GM21367 (cell line): ENCODE measurements around the gene PAM.
"Not testable (repeated sequence)": the region's sequence is repeated elsewhere in the genome, so short reads cannot be mapped to it uniquely, and the experiment has no call there.

Source experiments
- ATAC-seq: cut with Tn5 transposase; IDR thresholded peaks from one replicate; pipeline ENCODE4 v1.9.1; 2021; ENCODE audit not compliant: unreplicated experiment

The PAM gene

DNA sequence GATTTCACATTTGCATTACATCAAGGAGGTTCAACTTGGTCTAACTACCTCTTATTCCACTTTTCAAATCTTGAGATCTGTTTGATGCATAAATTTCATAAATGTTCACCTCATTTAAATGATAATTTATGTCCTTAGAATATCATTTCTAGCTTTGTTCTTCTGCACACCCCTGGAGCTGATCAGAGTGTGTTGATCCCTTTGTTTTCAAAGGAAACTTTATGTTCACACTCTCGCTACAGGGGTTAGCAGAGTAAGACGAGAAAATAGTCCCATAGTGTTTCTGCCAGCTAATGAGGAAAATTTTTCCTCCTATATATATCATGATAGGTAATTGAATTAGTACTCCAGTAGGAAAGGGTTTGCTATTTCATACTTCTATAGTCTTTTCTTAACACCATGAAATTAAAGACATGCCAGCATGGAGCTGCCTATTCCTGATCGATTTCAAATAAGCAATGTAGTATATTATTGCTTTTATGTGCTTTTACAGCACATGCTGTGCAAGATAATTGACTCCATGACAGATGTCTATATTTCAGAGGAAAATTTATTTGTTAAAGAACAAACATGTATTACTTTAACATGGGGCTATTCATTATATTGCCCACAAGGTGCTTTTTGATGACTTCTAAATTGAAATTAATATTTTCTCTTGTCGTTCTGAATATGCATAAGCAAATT, 4.8 kb upstream of the PAM start:
- ATAC-seq = no peak

DNA sequence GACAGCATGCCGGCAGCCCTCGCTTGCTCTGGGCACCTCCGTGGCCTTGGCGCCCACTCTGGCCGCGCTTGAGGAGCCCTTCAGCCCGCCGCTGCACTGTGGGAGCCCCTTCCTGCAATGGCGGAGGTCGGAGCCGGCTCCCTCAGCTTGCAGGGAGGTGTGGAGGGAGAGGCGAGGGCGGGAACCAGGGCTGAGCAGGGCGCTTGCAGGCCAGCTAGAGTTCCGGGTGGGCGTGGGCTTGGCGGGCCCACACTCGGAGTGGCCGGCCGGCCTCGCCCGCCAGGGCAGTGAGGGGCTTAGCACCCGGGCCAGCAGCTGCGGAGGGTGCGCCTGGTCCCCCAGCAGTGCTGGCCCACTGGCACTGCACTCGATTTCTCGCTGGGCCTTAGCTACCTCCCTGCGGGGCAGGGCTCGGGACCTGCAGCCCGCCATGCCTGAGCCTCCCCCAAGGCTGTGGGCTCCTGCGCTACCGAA, 3.2 kb upstream of the PAM start:
- ATAC-seq = not testable (repeated sequence)

DNA sequence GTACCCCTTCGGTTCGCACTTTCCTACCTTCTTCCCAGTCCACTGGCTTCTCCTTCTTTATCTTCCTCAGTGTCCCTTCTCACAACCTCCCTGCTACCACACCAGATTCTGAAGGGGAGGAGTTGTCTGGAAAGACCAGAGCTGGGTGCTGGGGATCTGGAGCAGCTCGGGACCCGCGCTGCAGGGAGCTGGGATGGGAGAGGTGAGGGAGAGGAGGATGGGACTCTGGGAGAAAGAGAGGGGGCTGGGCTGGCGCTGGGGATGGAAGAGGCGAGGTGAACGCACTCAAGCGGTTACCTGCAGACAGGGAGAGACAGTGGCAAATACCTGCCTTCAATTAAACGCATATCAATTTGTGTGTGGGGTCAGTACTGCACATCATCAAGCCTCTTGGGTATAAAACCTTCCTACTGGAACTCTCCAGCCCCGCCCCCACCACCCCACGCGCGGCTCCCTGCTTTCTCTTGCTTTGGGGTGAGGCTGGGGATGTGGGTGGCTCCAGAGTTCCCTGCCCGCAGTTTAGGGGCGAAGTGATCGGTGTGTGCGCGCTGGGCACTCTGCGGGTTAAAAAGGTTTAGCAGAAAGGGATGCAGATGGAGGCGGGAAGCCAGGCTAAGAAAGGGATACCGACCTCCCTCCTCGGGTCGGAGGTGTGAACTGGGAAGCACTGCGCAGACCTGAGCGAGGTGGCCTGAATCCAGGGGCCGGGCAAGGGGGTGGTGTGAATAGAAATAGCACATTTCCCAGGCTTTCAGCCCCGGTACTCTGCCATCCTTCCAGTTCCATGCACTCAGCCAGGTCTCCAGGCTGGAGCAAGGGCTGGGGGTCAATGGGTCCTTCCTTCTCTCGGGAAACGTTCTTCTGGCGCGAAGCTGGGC, 977 bp upstream of the PAM start:
- ATAC-seq = no peak

DNA sequence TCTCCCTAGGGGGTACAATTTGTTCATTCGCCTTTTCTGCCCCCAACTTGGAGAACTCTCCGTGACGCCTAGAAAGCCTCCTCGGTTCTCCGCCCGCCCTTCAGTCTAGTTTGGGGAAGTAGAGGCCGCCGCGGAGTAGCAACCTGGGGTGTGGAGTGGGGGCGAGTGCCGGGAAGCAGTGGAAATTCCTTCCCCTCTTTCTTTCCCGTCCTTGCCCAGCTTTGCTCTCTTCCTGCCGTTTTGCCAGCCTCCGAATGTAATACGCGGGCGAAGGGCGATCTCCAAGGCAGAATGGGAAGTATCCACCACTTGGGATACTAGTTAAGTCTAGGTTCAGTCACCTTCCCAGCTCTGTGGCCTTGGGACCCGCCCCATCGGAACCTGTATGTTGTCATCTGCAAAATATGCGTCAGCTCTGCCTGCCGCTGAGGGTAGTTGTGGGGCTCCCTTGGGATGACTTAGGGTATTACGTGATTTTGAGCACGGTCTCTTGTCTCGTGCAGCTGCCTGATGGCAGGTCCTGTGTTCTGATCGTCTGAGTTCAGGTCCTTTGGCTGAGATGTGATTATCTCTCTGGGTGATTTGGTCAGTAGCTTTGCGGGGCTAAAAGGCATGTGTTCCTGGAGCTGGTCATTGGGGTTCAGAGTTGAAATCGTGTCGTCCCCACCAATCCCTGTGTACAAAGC, 724 bp downstream of the PAM start:
- ATAC-seq = peak; percentile 77

DNA sequence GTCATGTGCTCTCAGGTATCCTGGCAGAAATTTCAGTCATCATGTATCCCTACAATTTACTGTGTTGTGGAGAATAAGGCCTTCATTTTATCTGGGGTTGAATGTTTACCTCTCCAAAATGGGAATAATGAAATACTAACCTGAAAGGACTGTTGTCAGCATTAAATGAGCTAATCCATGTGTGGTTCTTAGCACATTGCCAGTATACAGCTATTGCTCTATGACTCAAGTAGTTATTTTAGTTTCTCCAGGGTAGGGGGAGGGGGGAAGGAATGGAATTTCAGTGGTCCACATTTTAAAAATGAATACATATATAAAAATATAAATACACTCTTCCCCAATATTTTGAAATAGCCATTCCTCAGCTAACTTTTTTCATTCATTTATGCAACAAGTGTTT, 3.5 kb downstream of the PAM start:
- ATAC-seq = no peak

DNA sequence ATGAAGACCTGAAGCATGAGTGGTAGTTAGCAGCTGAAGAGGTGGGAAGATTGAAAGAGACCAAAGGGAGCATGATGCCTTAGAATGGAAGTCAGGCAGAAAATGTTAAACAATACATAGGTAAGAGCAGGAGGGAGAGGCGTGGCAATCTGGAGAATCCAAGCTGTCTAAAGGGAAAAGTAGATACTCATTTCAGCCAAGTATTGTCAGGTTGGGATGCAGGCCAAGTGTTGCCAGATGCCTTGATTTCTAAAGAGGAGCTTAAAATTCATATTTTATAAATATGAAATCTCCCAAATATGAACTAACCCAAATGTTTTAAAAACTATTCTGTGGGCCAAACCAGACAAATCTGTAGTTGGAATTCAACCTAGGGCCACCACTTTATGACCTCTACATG, 4.2 kb downstream of the PAM start:
- ATAC-seq = no peak

DNA sequence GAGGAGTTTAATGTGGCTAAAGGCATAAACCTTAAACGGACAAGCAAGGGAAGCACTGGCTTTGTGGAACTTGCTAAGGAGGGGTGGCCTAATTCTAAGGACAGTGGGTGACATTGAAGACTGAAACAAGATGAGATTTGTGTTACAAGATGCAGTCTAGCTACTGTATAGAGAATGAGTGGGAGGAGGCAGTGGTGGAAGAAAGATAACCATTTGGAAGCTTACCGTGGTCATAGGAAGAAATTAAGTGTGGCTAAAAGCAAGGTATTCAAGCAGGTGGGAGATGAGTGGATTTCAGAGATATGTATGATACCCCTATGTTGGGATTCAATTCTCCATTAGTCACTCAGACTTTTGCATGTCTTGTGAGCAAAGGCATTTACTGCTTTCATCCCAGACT, 4.6 kb downstream of the PAM start:
- no peak for ATAC-seq

DNA sequence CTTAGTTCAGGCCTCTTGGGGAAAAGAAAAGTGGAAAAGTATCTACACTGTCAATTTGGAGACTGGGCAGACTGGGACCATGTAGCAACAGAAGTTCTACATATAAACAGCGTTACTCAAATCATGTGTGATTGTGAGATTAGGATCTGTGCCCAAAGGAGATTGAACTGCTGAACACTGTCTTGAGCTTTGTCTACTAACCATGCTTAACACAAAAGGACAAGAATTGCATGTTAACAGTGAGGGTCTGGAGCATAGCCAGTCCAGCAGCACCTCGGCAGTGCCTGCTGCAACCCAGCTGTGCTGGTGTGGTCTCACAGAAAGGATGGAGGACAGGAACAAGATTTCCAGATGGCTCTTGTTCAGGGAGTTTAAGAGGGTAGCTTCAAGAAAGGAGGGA, 5.7 kb downstream of the PAM start:
- no peak for ATAC-seq

DNA sequence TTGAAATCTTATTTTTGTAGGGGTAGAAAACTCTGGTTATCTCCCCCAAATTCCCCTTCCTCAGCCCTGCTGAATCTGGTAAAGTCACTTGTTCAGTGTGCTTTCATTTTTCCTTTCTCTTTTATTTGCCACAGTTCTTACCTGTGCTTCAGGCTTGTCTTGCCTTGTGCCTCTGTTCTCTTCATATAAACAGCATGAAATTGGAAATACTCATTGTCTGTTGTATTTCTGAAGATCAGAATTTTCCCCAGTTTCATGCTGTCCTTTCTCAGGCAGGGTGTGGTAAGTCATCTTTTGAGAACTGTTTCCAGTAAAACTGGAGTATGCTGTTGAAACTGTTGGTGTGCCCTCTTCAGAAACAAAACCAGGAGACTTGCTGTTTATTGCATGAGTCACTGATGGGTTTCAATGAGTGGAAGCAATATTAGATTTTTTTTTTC, 7.0 kb downstream of the PAM start:
- peak; percentile 63 for ATAC-seq

DNA sequence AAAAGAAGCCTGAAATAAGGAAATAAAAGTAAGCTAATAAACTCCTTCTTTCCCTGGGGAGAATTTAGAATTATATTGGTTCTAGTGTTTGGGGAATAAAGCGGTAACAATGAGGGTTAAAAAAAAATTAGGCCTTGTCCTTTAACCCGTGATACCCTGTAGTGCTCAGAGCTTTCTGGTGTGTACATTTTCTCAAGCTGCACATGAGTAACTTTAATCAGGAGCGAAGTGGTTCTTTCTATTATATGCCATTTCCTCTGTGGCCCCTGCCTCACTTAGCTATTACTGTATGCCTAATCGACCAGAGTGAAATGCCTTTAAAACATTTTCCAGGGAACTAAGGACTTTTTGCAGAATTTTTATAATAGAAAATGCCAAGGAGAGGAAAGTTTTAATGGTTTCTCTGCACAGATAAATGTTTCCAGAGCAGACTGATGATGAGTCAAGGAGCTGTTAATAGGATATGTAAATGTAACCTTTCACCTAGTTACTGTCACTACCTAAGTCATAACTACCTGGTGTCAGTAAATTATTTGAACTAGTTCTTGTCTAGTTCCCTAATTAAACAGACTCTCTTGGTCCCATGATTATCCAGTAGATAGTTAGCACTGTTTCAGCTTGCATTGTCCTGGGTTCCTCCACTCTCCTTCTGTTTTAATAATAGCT, 7.6 kb downstream of the PAM start:
- ATAC-seq = peak; percentile 25

DNA sequence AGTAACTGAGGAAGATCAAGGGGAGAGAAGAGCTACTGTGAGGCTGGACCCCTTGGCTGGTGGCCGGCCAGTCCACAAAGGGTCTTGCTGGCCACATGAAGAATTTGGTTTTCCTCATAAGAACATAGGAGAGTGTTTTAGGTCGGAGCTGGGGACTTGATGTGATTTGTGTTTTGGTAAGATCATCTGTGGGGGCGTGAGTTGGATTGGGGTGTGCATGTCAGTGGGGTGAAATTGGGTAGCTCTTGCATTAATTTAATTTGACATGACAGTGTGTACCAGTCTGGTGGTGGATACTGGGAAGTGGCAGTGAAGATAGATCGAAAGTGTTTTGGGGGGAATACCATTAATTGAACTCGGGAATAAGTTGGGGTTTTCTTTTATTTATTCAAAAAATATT, 8.6 kb downstream of the PAM start:
- no peak for ATAC-seq

DNA sequence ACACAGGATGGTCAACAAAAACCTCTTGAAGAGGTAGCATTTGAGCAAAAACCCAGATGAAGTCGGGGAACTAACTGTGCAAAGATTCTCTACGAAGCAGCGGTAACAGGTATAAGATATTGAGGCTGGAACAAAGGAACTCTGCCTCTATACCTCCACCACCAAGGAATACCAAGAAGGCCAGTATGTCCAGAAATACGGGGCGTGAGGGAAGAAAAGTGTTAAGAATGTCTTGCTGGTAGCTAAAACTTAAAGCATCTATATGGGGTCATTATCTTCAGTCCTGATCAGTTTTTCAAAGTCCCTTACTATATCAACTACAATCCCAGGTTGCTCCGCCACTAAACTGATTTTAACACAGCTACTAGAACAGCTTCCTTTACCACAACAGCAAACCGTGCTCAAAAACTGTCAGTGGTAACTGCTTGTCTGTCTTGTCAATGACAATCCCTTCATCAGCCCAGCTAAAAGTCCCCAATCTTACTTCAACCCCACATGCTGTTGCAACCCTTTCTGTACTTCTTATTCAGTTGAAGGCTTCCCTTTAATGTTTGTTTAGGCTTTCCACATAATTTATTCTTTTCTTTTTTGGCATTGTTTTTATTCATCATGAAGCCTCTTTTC, 9.4 kb downstream of the PAM start:
- ATAC-seq = no peak

DNA sequence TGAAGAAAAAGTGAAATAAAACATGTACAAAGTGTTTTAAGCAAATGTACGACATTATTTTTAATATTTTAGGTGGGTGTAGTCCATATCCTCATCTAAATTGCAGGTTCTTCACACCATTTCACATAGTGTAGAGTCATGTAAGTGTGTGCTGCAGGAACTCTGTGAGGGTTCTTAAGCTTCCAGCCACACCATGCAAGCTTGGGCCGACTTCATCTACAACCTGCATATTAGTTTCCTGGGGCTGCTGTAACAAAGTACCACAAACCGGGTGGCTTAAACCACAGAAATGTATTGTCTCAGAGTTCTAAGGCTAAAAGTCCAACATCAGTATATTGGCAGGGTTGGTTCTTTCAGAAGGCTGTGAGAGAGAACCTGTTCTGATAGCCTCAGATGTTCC, 10.2 kb downstream of the PAM start:
- ATAC-seq = no peak

DNA sequence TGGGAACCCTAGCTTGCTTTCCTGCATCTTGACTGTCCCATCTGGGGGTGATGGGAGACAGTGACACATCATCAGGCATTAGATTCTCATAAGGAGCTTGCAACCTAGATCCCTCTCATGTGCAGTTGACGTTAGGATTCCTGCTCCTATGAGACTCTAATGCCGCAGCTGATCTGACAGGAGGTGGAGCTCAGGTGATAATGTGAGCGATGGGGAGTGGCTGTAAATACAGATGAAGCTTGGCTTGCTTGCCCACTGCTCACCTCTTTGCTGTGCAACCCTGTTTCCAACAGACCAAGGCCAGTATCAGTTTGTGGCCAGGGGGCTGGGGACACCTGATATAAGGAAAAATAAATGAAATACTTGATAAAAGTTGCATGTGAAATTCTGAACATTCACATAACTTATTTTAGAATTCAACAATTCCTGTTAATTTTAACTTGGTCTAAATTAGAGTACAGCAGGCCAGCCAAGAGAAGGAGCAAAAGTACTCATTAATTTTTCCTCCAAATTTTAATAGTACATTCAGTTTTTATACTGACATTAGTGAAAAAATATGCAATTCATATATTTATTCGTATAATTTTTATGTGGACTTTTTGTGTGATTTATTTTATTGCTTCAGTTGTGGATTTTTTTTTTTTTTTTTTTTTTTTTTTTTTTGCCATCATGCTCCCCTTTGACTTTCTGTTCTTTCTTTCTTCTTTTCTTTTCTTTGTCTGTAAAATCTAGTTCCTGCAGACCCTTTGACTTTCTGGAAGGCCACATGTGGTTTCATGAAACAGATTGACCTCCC, 11.4 kb downstream of the PAM start:
- ATAC-seq = no peak

DNA sequence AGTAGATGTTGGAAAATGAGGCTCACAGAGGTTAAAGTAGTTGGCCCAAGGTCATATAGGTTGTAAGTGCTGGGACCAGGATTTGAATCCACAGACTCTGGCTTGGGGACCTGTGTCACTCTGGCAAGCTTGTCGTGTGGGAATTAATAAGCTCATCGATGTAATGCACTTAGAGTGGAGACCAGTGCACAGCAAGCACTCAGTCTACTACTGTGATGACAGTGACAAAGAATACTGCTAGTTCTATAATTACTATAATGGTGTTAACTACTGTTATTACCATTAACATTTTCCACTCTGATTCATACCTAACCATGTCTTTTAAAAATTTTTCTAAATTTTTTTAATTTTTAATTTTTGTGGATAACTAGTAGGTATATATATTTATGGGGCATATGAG, 12.8 kb downstream of the PAM start:
- no peak for ATAC-seq

DNA sequence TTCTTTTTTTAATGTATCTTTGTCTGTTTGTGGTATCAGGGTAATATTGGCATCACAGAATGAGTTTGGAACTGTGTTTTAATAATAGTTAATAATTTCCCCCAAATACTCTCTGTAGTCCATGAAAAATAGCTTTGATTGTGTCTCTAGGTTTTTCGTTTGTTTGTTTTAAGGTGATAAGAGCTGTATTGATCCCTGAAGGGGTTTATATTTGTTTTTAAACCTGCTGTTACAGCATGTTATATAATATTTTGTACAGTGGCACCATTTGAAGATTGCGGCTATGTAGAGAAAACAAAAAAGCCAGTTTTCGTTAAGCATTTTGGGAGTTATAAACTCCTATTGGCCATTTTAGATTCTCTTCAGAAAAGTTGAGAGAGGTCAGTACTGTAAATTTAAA, 15.7 kb downstream of the PAM start:
- ATAC-seq = no peak

DNA sequence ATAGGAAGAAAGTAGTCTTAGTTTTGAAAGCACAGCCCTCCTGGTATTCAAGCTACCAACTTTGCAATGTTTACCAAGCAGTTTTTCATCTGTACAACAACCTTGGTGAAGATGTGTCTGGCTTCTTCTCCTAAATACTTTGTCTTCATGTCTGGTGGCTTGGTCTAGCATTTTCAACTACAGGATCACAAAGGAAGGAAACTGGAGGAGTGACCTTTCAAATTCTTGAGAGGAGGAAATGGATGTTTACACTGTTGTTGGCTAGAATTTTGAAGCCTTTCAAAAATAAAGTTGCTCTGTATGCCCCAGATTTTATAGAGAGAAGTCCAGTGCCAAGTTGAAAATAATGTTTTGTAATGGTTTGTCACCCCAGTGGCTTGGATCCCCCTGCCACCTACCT, 16.3 kb downstream of the PAM start:
- ATAC-seq = no peak

DNA sequence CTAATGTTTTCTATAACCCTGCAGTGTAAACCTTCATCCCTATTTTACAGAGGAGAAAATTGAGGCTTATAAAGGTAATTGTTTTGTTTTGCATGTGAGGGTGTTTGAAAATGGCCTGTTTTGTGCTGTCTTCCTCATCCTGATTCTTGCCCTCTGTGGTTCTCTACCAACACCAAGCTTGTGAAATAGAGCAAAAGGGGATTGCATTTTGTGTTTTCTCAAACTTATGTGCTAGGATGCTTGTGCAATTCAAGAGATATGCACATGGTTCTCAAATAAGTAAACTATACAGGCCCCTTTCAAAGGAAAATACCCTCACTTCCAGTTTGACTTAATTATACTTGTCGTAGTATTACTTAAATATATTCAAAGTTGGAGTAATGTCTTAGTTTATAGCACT, 17.2 kb downstream of the PAM start:
- no peak for ATAC-seq

DNA sequence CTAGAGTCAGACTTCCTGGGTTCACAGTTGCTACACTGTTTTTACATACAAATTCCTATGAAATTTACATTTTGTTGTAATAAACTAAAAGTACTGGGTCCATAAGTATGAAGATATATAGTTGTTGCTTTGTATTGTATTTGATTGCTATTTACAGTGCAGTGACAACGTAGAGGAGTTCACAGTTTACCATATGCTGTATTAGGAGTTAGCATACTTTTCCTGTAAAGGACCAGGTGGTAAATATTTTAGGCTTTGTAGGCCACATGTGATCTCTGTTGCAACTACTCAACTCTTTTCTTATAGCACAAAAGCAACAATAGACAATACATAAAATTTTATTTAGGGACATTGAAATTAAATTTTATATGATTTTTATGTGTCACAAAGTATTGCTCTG, 18.0 kb downstream of the PAM start:
- no peak for ATAC-seq

DNA sequence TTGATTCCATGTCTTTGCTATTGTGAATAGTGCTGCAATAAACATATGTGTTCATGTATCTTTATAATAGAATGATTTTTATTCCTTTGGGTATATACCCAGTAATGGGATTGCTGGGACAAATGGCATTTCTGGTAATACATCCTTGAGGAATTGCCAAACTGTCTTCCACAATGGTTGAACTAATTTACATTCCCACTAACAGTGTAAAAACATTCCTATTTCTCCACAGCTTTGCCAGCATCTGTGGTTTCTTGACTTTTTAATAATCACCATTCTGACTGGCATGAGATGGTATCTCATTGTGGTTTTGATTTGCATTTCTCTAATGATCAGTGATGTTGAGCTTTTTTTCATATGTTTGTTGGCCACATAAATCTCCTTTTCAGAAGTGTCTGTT, 20.7 kb downstream of the PAM start:
- ATAC-seq = not testable (repeated sequence)
